Neural cell (in vitro differentiated cells): ENCODE data around the gene QSOX2. TPM values are rescaled to one million over a fixed set of nuclear protein-coding genes. Genes with fewer than 3 reads are reported as not detected.

Source experiments
- H2AFZ ChIP-seq: fragments of 200-600, 300-800 bp; sonication (generic), shearing (Covaris generic); 2 replicates; pipeline ENCODE4 v1.6.0; 2014; ENCODE audit warnings: low read depth, mild to moderate bottlenecking, antibody characterized with exemption, low read length, moderate library complexity
- H3F3A ChIP-seq: fragments of 200-600 bp; shearing (Covaris generic); 2 replicates; pipeline ENCODE4 v1.6.1; 2016; ENCODE audit warnings: mild to moderate bottlenecking, moderate library complexity, mixed read lengths, antibody characterized with exemption, low read length; ENCODE audit not compliant: insufficient read depth, poor library complexity, severe bottlenecking
- H3K27ac ChIP-seq: fragments of 200-600, 300-800 bp; sonication (generic), shearing (Covaris generic); 2 replicates; pipeline ENCODE4 v1.5.1; 2014; ENCODE audit warnings: mild to moderate bottlenecking, low read length, moderate library complexity
- H3K27me3 ChIP-seq: fragments of 300-800, 200-600 bp; sonication (generic), shearing (Covaris generic); 2 replicates; pipeline ENCODE4 v1.6.0; 2014; ENCODE audit warnings: mild to moderate bottlenecking, low read depth, low read length, moderate library complexity; ENCODE audit not compliant: insufficient read depth
- H3K36me3 ChIP-seq: fragments of 300-800, 200-600 bp; sonication (generic), shearing (Covaris generic); 2 replicates; pipeline ENCODE4 v1.5.1; 2014; ENCODE audit warnings: mild to moderate bottlenecking, antibody characterized with exemption, low read length, moderate library complexity; ENCODE audit not compliant: insufficient read depth
- H3K4me2 ChIP-seq: fragments of 300-800, 200-600 bp; sonication (generic), shearing (Covaris generic); 2 replicates; pipeline ENCODE4 v1.6.0; 2014; ENCODE audit warnings: mild to moderate bottlenecking, low read length
- H3K4me3 ChIP-seq: fragments of 300-800, 200-600 bp; sonication (generic), shearing (Covaris generic); 2 replicates; pipeline ENCODE4 v1.5.1; 2014; ENCODE audit warnings: mild to moderate bottlenecking, low read length, moderate library complexity
- H3K79me2 ChIP-seq: fragments of 200-600 bp; shearing (Covaris generic); replicated peaks from 2 replicates; pipeline ENCODE4 v1.6.0; 2014; ENCODE audit warnings: mild to moderate bottlenecking, low read length, moderate library complexity; ENCODE audit not compliant: insufficient read depth
- H3K9ac ChIP-seq: fragments of 300-800, 200-600 bp; sonication (generic), shearing (Covaris generic); 2 replicates; pipeline ENCODE4 v1.6.1; 2016; ENCODE audit warnings: mild to moderate bottlenecking, low read length, mixed read lengths
- H3K9me2 ChIP-seq: fragments of 200-600 bp; shearing (Covaris generic); 2 replicates; pipeline ENCODE4 v1.6.1; 2016; ENCODE audit warnings: mild to moderate bottlenecking, low read length, mixed read lengths; ENCODE audit not compliant: insufficient read depth
- H3K9me3 ChIP-seq: fragments of 200-600, 300-800 bp; sonication (generic), shearing (Covaris generic); 2 replicates; pipeline ENCODE4 v1.6.1; 2016; ENCODE audit warnings: mild to moderate bottlenecking, mixed run types, low read length, moderate library complexity, mixed read lengths
- H4K20me1 ChIP-seq: fragments of 200-600 bp; shearing (Covaris generic); 2 replicates; pipeline ENCODE4 v1.6.1; 2016; ENCODE audit warnings: mild to moderate bottlenecking, mixed run types; ENCODE audit not compliant: insufficient read depth
- EP300 ChIP-seq: fragments of 450-650 bp; conservative IDR thresholded peaks from 2 replicates; pipeline ENCODE4 v1.6.1; 2014; ENCODE audit warnings: antibody characterized with exemption, mild to moderate bottlenecking, moderate library complexity; ENCODE audit not compliant: poor library complexity, severe bottlenecking
- EZH2 ChIP-seq: fragments of 200-600, 300-800 bp; shearing (Covaris generic), sonication (generic); IDR thresholded peaks from 2 replicates; pipeline ENCODE4 v1.6.1; 2014; ENCODE audit warnings: antibody characterized with exemption, low read length, borderline replicate concordance, mild to moderate bottlenecking; ENCODE audit not compliant: insufficient read depth, poor library complexity, severe bottlenecking
- MXI1 ChIP-seq: fragments of 450-650 bp; conservative IDR thresholded peaks from 2 replicates; pipeline ENCODE4 v1.6.1; 2014; ENCODE audit warnings: antibody characterized with exemption, mild to moderate bottlenecking; ENCODE audit not compliant: poor library complexity, severe bottlenecking
- POLR2AphosphoS5 ChIP-seq: IDR thresholded peaks from 2 replicates; pipeline ENCODE4 v1.6.1; 2012
- RAD21 ChIP-seq: fragments of 450-650 bp; conservative IDR thresholded peaks from 2 replicates; pipeline ENCODE4 v1.6.1; 2014; ENCODE audit warnings: antibody characterized with exemption, mild to moderate bottlenecking, moderate library complexity
- SMC3 ChIP-seq: fragments of 450-650 bp; conservative IDR thresholded peaks from 2 replicates; pipeline ENCODE4 v1.6.1; 2014; ENCODE audit warnings: antibody characterized with exemption, mild to moderate bottlenecking, moderate library complexity; ENCODE audit not compliant: poor library complexity
- TAF1 ChIP-seq: IDR thresholded peaks from 2 replicates; pipeline ENCODE4 v1.6.1; 2012; ENCODE audit warnings: low read depth
- polyA plus RNA-seq: library from polyadenylated mRNA; depleted of rRNA; stranded (reverse); fragments of >200 nt; gene quantifications from 2 replicates; pipeline ENCODE4 v1.2.3, GENCODE V29; 2014
- TF ChIP-seq, protein P1 (sequence below): fragments of 450-650 bp; IDR thresholded peaks from 2 replicates; pipeline ENCODE4 v1.5.1; 2014; ENCODE audit warnings: antibody characterized with exemption, mild to moderate bottlenecking, moderate library complexity; ENCODE audit not compliant: poor library complexity, severe bottlenecking
- TF ChIP-seq, protein P2 (sequence below): IDR thresholded peaks from 2 replicates; pipeline ENCODE4 v1.6.1; 2012; ENCODE audit warnings: borderline replicate concordance

QSOX2 gene
- polyA plus RNA-seq, 1 donor from 2014 or later = 20.7 TPM

GRCh38 chr9:136284951-136285350, 39.3 kb upstream of the QSOX2 start:
- H3K9ac ChIP-seq = no peak overlapping the region
- H3K4me3 ChIP-seq = no peak overlapping the region
- H2AFZ ChIP-seq = no peak overlapping the region
- no peaks in the 10 kb centered on the region for H4K20me1 ChIP-seq
- H3K9me2 ChIP-seq = no peaks in the 10 kb centered on the region
- no peak overlapping the region for H3K27ac ChIP-seq
- H3F3A ChIP-seq = no peaks in the 10 kb centered on the region
- H3K9me3 ChIP-seq = no peaks in the 10 kb centered on the region
- no peaks in the 10 kb centered on the region for H3K36me3 ChIP-seq
- H3K79me2 ChIP-seq = no peaks in the 10 kb centered on the region
- H3K4me2 ChIP-seq = no peak overlapping the region
- H3K27me3 ChIP-seq = no peaks in the 10 kb centered on the region
- TF ChIP-seq EZH2 (no peak), TAF1 (no peak), POLR2AphosphoS5 (no peak), MXI1 (no peak), SMC3 (no peak), RAD21 (no peak), EP300 (no peak)
- TF ChIP-seq, protein P1, sequence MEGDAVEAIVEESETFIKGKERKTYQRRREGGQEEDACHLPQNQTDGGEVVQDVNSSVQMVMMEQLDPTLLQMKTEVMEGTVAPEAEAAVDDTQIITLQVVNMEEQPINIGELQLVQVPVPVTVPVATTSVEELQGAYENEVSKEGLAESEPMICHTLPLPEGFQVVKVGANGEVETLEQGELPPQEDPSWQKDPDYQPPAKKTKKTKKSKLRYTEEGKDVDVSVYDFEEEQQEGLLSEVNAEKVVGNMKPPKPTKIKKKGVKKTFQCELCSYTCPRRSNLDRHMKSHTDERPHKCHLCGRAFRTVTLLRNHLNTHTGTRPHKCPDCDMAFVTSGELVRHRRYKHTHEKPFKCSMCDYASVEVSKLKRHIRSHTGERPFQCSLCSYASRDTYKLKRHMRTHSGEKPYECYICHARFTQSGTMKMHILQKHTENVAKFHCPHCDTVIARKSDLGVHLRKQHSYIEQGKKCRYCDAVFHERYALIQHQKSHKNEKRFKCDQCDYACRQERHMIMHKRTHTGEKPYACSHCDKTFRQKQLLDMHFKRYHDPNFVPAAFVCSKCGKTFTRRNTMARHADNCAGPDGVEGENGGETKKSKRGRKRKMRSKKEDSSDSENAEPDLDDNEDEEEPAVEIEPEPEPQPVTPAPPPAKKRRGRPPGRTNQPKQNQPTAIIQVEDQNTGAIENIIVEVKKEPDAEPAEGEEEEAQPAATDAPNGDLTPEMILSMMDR = no peak
- TF ChIP-seq, protein P2, sequence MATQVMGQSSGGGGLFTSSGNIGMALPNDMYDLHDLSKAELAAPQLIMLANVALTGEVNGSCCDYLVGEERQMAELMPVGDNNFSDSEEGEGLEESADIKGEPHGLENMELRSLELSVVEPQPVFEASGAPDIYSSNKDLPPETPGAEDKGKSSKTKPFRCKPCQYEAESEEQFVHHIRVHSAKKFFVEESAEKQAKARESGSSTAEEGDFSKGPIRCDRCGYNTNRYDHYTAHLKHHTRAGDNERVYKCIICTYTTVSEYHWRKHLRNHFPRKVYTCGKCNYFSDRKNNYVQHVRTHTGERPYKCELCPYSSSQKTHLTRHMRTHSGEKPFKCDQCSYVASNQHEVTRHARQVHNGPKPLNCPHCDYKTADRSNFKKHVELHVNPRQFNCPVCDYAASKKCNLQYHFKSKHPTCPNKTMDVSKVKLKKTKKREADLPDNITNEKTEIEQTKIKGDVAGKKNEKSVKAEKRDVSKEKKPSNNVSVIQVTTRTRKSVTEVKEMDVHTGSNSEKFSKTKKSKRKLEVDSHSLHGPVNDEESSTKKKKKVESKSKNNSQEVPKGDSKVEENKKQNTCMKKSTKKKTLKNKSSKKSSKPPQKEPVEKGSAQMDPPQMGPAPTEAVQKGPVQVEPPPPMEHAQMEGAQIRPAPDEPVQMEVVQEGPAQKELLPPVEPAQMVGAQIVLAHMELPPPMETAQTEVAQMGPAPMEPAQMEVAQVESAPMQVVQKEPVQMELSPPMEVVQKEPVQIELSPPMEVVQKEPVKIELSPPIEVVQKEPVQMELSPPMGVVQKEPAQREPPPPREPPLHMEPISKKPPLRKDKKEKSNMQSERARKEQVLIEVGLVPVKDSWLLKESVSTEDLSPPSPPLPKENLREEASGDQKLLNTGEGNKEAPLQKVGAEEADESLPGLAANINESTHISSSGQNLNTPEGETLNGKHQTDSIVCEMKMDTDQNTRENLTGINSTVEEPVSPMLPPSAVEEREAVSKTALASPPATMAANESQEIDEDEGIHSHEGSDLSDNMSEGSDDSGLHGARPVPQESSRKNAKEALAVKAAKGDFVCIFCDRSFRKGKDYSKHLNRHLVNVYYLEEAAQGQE = no peak

DNA sequence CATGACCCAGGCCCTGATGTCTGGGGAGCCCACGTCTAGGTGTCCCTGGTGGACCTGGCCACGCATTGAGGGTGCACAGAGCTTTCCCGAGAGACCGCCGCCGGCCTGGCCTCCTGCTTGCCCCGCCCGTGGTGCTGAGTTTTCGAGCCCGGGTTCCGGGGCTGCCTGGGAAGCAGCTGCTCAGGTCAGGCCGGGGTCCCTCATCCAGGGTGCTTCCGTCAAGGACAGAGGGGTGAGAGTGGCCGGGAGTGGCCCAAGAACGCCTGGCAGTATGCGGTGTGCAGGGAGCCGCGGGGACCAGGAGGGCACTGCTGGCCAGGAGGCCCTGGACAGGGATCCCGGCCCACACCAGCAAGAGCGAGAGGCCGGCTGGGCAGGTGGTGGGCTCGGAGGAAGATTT, 38.7 kb upstream of the QSOX2 start:
- Histone ChIP-seq H2AFZ (no peak overlapping the region), H3K27me3 (no peaks in the 10 kb centered on the region), H4K20me1 (no peaks in the 10 kb centered on the region), H3K27ac (no peak overlapping the region), H3K9ac (no peak overlapping the region), H3K36me3 (no peaks in the 10 kb centered on the region), H3K4me3 (no peak overlapping the region), H3K4me2 (no peak overlapping the region), H3K9me3 (no peaks in the 10 kb centered on the region), H3K9me2 (no peaks in the 10 kb centered on the region), H3F3A (no peaks in the 10 kb centered on the region), H3K79me2 (no peaks in the 10 kb centered on the region)
- TF ChIP-seq MXI1 = no peak
- no peak for TF ChIP-seq EP300
- no peak for TF ChIP-seq RAD21
- TF ChIP-seq TAF1 = no peak
- no peak for TF ChIP-seq EZH2
- no peak for TF ChIP-seq POLR2AphosphoS5
